Spleen (tissue), 7 donors: ENCODE results near the gene MANBA.

ENCODE experiments used
- POLR2A ChIP-seq, 3 donors: fragments of 450-650 bp; IDR thresholded peaks; one replicate each; pipeline ENCODE4 v1.5.1; 2017; ENCODE audit warnings: antibody characterized with exemption in 3 of 3, mild to moderate bottlenecking in 1 of 3
- POLR2AphosphoS5 ChIP-seq, 3 donors: sonication (generic); formaldehyde crosslinking; IDR thresholded peaks; one replicate each; pipeline ENCODE4 v1.5.1; 2017; ENCODE audit warnings: antibody characterized with exemption in 3 of 3
- TF ChIP-seq, protein P1 (sequence below), 11 experiments: fragments of 200-600 bp in 7 of 11; fragments of 450-650 bp in 4 of 11; sonication (generic) in 4 of 11; IDR thresholded peaks in 8 of 11; conservative IDR thresholded peaks in 3 of 11; 1 replicate in 7 of 11; 2 replicates in 4 of 11; pipeline versions ENCODE4 v1.4.0 to v1.8.0; 2016 to 2021; ENCODE audit warnings: antibody characterized with exemption in 11 of 11, inconsistent platforms in 4 of 11, mild to moderate bottlenecking in 1 of 11
- donor health status: DM: no; HTN: no; CAD: no; lungs with moderate emphysema.
- donor health status: DM: no; HTN: no; CAD: no.
- donor health status: DM: no; HTN: no; CAD: no.

DNA sequence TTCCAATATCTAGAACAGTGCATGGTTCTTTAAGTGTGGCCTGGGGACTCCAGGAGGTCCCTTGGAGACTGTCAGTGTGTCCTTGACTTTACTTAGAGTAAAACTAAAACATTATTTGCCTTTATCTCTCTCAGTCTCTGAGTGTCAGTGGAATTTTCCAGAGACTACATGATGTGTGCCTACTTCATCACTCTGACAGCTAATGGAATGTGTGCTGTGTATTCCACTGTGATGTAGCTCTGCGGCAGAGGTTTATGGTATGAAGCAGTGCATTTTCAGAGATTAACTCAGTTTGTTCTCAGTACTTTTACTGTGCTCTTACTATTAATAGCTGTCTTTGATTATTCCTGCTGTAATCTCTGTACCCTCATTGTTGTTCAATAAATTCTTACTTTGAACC, 85.6 kb downstream of the MANBA start:
- TF ChIP-seq, protein P1, sequence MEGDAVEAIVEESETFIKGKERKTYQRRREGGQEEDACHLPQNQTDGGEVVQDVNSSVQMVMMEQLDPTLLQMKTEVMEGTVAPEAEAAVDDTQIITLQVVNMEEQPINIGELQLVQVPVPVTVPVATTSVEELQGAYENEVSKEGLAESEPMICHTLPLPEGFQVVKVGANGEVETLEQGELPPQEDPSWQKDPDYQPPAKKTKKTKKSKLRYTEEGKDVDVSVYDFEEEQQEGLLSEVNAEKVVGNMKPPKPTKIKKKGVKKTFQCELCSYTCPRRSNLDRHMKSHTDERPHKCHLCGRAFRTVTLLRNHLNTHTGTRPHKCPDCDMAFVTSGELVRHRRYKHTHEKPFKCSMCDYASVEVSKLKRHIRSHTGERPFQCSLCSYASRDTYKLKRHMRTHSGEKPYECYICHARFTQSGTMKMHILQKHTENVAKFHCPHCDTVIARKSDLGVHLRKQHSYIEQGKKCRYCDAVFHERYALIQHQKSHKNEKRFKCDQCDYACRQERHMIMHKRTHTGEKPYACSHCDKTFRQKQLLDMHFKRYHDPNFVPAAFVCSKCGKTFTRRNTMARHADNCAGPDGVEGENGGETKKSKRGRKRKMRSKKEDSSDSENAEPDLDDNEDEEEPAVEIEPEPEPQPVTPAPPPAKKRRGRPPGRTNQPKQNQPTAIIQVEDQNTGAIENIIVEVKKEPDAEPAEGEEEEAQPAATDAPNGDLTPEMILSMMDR (IDR thresholded peaks at IDR 0.05 in 8 of 11, conservative IDR thresholded peaks at IDR 0.05 in 3 of 11): no peak
- TF ChIP-seq POLR2AphosphoS5 (IDR thresholded peaks at IDR 0.05) (no peak), POLR2A (IDR thresholded peaks at IDR 0.05) (no peak)
